ENCODE data around the gene NELFA.

The NELFA gene

DNA sequence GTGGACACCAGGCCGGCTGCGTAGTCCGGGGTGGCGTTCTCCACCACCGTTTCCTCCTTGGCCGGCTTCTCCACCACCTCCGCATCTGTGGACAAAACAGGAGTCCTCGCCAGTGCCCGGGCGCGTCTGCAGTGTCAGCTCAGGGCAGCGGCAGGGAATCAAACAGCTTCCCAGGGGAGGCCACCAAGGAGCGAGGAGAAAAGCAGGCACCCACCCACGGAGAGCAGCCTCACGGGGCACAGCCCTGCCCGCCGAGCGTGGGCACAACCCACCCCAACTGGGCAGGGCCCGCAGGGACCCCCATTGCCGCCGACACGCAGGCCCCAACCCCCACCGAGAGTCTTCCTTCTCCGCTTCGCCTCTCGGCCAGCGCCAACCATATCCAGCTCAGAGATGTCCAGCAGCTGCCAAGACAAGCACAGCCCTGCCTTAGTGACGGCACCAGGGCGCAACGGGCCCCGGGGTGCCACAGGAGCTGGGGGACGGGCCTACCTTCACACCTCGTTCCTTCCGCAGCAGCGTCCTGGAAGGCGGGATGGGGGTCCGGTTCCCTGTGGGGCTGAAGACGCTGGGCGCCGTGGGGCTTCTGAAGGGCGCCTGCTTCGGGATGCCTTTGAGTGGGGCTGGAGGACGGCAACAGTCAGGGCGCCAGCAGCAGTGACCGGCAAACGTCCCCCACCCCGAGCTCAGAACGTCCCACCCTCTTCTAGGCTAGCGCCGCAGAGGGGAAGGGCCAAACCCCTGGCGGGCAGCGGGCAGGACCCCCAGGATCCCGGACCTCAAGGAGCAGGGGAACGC lies 22.8 kb downstream of the NELFA start:
- TF ChIP-seq EP300 (IDR thresholded peaks at IDR 0.05; ENCODE audit: borderline replicate concordance) = no peak
- no peak for TF ChIP-seq TCF12 (IDR thresholded peaks at IDR 0.05; ENCODE audit: low read depth)
- TF ChIP-seq CEBPB (IDR thresholded peaks at IDR 0.05) = no peak
- TF ChIP-seq MAX (IDR thresholded peaks at IDR 0.05) = no peak
- no peak for TF ChIP-seq EGR1 (IDR thresholded peaks at IDR 0.05)
- TF ChIP-seq FOXM1 (IDR thresholded peaks at IDR 0.05; ENCODE audit: borderline replicate concordance, low read depth) = no peak
- no peak for TF ChIP-seq YY1 (IDR thresholded peaks at IDR 0.05; ENCODE audit: low read depth)
- TF ChIP-seq, protein P1, sequence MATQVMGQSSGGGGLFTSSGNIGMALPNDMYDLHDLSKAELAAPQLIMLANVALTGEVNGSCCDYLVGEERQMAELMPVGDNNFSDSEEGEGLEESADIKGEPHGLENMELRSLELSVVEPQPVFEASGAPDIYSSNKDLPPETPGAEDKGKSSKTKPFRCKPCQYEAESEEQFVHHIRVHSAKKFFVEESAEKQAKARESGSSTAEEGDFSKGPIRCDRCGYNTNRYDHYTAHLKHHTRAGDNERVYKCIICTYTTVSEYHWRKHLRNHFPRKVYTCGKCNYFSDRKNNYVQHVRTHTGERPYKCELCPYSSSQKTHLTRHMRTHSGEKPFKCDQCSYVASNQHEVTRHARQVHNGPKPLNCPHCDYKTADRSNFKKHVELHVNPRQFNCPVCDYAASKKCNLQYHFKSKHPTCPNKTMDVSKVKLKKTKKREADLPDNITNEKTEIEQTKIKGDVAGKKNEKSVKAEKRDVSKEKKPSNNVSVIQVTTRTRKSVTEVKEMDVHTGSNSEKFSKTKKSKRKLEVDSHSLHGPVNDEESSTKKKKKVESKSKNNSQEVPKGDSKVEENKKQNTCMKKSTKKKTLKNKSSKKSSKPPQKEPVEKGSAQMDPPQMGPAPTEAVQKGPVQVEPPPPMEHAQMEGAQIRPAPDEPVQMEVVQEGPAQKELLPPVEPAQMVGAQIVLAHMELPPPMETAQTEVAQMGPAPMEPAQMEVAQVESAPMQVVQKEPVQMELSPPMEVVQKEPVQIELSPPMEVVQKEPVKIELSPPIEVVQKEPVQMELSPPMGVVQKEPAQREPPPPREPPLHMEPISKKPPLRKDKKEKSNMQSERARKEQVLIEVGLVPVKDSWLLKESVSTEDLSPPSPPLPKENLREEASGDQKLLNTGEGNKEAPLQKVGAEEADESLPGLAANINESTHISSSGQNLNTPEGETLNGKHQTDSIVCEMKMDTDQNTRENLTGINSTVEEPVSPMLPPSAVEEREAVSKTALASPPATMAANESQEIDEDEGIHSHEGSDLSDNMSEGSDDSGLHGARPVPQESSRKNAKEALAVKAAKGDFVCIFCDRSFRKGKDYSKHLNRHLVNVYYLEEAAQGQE (IDR thresholded peaks at IDR 0.05; ENCODE audit: low read depth) = no peak
- TF ChIP-seq TAF1 (IDR thresholded peaks at IDR 0.05; ENCODE audit: low read depth) = no peak
- TF ChIP-seq, protein P2, sequence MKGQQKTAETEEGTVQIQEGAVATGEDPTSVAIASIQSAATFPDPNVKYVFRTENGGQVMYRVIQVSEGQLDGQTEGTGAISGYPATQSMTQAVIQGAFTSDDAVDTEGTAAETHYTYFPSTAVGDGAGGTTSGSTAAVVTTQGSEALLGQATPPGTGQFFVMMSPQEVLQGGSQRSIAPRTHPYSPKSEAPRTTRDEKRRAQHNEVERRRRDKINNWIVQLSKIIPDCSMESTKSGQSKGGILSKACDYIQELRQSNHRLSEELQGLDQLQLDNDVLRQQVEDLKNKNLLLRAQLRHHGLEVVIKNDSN (IDR thresholded peaks at IDR 0.05) = no peak

DNA sequence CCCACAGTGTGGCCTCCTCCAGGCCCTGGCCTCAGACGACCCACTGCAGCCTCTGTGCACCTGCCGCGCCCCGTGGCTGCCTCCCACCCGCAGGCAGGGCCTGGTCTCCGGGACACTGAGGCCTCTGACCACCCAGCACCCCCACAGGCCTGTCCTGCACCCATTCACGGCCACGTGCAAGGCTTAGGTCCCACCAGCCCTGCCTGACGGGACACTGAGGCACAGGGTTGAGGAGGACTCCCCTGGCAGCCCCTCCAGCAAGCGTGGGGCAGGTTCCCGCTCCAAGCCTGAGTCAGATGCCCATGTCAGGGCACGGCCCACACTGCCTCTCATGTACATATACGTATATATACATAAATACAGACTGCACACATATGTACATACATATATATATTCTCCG lies 23.5 kb downstream of the NELFA start:
- TF ChIP-seq, protein P1 (IDR thresholded peaks at IDR 0.05; ENCODE audit: low read depth) = no peak
- TF ChIP-seq NFIC (IDR thresholded peaks at IDR 0.05) = no peak
- TF ChIP-seq CREB1 (IDR thresholded peaks at IDR 0.05; ENCODE audit: low read depth) = no peak
- no peak for TF ChIP-seq TAF1 (IDR thresholded peaks at IDR 0.05; ENCODE audit: low read depth)
- no peak for TF ChIP-seq MAX (IDR thresholded peaks at IDR 0.05)
- TF ChIP-seq TCF12 (IDR thresholded peaks at IDR 0.05; ENCODE audit: low read depth) = no peak
- no peak for TF ChIP-seq EP300 (IDR thresholded peaks at IDR 0.05; ENCODE audit: borderline replicate concordance)
- no peak for TF ChIP-seq RAD21 (IDR thresholded peaks at IDR 0.05; ENCODE audit: low read depth)

DNA sequence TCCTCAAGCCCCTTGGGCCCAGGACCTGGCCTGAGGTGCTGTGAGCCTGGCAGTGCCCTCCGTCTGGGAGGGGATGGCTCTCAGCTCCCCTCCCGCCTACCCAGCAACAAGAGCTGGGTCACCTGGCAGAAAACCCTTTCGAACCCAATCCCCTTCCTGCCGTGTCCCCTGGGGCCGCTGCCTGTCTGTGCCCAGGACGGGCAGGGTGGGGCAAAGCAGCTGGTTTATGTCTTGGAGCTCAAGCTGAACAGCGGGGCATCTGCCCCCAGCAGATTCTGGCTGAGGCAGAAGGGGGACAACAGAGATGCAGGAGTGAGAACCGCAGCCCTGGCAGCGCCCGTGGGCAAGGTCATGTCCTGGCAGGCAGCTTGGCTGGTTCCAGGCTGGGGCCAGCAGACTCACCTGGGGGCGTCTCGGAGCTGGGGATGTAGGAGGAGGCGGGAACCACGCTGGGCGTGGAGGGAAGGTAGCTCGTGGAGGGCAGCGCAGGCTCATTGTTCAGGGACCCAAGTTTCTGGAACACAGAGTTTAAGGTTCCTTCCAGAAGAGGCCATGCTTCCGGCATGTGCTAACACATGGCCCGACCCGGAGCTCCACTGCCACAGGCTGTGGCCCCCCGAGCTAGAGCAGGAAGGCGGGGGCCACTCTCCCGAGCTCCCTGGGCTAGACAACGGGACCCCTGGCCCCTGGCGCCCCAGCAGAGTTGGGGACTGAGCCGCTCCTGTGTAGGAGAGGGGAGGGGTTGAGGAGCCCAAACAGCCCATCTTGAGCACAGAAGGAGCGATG lies 24.2 kb downstream of the NELFA start:
- no peak for TF ChIP-seq EP300 (IDR thresholded peaks at IDR 0.05; ENCODE audit: borderline replicate concordance)
- no peak for TF ChIP-seq MAX (IDR thresholded peaks at IDR 0.05)
- TF ChIP-seq FOXM1 (IDR thresholded peaks at IDR 0.05; ENCODE audit: borderline replicate concordance, low read depth) = no peak
- TF ChIP-seq YY1 (IDR thresholded peaks at IDR 0.05; ENCODE audit: low read depth) = no peak
- TF ChIP-seq ZBTB7A (IDR thresholded peaks at IDR 0.05; ENCODE audit: low read depth) = no peak
- no peak for TF ChIP-seq TCF12 (IDR thresholded peaks at IDR 0.05; ENCODE audit: low read depth)
- TF ChIP-seq TAF1 (IDR thresholded peaks at IDR 0.05; ENCODE audit: low read depth) = no peak
- TF ChIP-seq CEBPB (IDR thresholded peaks at IDR 0.05) = no peak
- TF ChIP-seq NFIC (IDR thresholded peaks at IDR 0.05) = no peak
- TF ChIP-seq TEAD4 (IDR thresholded peaks at IDR 0.05) = no peak

DNA sequence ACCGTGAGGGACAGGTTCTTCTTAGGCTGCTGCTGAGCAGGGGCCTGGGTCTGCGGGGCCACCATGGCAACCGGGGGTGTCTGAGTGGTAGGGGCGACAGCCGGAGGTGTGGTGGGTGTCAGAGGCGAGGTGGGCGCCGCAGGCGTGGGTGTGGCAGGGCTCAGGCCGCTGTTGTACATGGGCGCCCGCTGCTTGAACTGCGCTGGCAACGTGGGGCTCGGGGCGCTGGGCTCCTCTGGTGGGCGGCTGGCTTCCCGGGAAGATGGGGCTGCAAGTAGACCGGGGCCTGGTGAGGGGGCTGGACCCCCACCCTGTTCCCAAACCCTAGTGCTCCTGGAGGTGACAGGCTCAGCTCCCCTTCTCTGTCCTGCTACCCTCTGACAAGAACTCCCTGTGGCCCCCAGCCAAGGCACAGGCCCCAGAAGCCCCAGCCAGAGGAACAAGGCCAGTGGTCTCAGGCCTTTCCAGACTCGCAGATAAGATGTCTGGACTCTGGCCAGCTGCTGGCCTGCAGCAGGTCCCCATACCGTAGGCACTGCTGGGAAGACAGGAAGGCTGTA lies 24.8 kb downstream of the NELFA start:
- TF ChIP-seq YY1 (IDR thresholded peaks at IDR 0.05; ENCODE audit: low read depth) = no peak
- TF ChIP-seq, protein P1 (IDR thresholded peaks at IDR 0.05; ENCODE audit: low read depth) = no peak
- TF ChIP-seq CEBPB (IDR thresholded peaks at IDR 0.05) = no peak
- no peak for TF ChIP-seq RAD21 (IDR thresholded peaks at IDR 0.05; ENCODE audit: low read depth)
- TF ChIP-seq TEAD4 (IDR thresholded peaks at IDR 0.05) = no peak
- TF ChIP-seq, protein P2 (IDR thresholded peaks at IDR 0.05) = no peak
- TF ChIP-seq EGR1 (IDR thresholded peaks at IDR 0.05) = no peak
- TF ChIP-seq EP300 (IDR thresholded peaks at IDR 0.05; ENCODE audit: borderline replicate concordance) = no peak
- no peak for TF ChIP-seq ZBTB7A (IDR thresholded peaks at IDR 0.05; ENCODE audit: low read depth)
- TF ChIP-seq TCF12 (IDR thresholded peaks at IDR 0.05; ENCODE audit: low read depth) = no peak
- TF ChIP-seq FOXM1 (IDR thresholded peaks at IDR 0.05; ENCODE audit: borderline replicate concordance, low read depth) = no peak
- no peak for TF ChIP-seq CREB1 (IDR thresholded peaks at IDR 0.05; ENCODE audit: low read depth)
- TF ChIP-seq MAX (IDR thresholded peaks at IDR 0.05) = no peak
- TF ChIP-seq TAF1 (IDR thresholded peaks at IDR 0.05; ENCODE audit: low read depth) = no peak
- TF ChIP-seq NFIC (IDR thresholded peaks at IDR 0.05) = no peak
